Mucosa of descending colon (tissue), 3 donors: ENCODE results near the gene YTHDF1. TPM values are rescaled to one million over a fixed set of nuclear protein-coding genes. Genes with fewer than 3 reads are reported as not detected.

Experiments used
- ATAC-seq: fragments of 200-7000 bp; cut with Tn5 transposase; one replicate; pipeline ENCODE4 v1.9.1; 2020; ENCODE audit warnings: mild to moderate bottlenecking, moderate library complexity
- DNase-seq, 3 donors: peaks; one replicate each; pipeline ENCODE4 v3.0.0-alpha.2; 2020
- H3K36me3 ChIP-seq: fragments of 200-600 bp; one replicate; pipeline ENCODE4 v1.8.0; 2021; ENCODE audit warnings: low read depth, mild to moderate bottlenecking
- H3K4me1 ChIP-seq: fragments of 200-600 bp; one replicate; pipeline ENCODE4 v1.8.0; 2021; ENCODE audit warnings: low read depth, mild to moderate bottlenecking
- H3K4me3 ChIP-seq: fragments of 200-600 bp; one replicate; pipeline ENCODE4 v1.8.0; 2021; ENCODE audit warnings: mild to moderate bottlenecking
- H3K9me3 ChIP-seq: fragments of 200-600 bp; one replicate; pipeline ENCODE4 v1.8.0; 2021; ENCODE audit warnings: mild to moderate bottlenecking
- intact Hi-C, 2 donors: fragments of 100-400 bp; cut with DNase I in 1 of 2; cut with micrococcal nuclease in 1 of 2; formaldehyde crosslinking; loops; one replicate each; pipeline versions ENCODE4 v1.11.0 to v1.11.1; 2022; cut with DNase I, micrococcal nuclease
- total RNA-seq, 3 donors: library from RNA; stranded (reverse); fragmentation: NEBNext Ultra II Directional in 2 of 3; extraction: Animal tissue kit (Norgen Biotek cat#: 25700) in 2 of 3; gene quantifications; one replicate each; pipeline versions ENCODE4 v1.2.1 to v1.2.4, GENCODE V29; 2021 to 2023
- TF ChIP-seq, protein P1 (sequence below): fragments of 200-600 bp; IDR thresholded peaks from one replicate; pipeline ENCODE4 v1.8.0; 2022; ENCODE audit warnings: antibody characterized with exemption, mild to moderate bottlenecking
- donor health status: DM: no; HTN: no; CAD: no; lungs with moderate emphysema.
- donor health status: DM: no; HTN: no; CAD: no.
- donor health status: DM: no; HTN: yes; CAD: no.

The YTHDF1 gene
- total RNA-seq, 3 donors from 2014 or later: 32.0 to 37.2 (median 34.2) TPM

DNA sequence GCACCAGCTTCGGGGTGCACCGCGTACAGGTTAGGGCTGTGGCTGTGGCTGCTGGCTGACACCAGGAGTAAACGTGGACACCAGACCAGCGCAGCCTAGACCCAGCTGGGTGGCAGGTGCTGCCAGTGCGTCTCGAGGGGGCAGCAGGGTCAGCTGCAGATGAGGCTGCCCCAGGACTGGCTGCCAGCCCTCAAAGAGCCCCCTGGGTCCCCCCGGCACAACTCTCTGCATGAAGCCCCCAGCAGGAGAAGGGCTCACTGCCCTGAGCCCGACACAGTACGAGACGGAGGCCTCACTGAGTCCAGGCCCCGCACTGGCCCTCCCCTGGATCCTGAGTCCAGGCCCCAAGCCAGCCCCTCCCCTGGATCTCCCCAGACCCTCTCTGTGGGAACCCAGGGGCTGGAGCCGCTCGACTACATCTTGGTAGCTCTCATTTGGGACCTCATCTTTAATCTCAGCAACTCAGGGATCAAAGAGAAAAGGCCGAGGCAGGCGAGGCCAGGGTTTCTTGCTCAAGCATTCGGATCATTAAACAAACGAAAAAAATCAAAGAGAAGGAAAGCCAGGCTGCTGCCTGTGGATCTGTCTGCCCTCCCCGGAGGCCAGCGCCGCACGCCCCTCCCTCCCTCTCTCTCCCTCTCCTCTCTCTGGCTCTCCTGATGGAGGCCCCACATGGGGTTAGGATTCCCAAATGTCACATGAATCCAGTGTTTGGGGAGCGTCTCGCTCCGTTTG lies 45.3 kb upstream of the YTHDF1 start:
- TF ChIP-seq, protein P1, sequence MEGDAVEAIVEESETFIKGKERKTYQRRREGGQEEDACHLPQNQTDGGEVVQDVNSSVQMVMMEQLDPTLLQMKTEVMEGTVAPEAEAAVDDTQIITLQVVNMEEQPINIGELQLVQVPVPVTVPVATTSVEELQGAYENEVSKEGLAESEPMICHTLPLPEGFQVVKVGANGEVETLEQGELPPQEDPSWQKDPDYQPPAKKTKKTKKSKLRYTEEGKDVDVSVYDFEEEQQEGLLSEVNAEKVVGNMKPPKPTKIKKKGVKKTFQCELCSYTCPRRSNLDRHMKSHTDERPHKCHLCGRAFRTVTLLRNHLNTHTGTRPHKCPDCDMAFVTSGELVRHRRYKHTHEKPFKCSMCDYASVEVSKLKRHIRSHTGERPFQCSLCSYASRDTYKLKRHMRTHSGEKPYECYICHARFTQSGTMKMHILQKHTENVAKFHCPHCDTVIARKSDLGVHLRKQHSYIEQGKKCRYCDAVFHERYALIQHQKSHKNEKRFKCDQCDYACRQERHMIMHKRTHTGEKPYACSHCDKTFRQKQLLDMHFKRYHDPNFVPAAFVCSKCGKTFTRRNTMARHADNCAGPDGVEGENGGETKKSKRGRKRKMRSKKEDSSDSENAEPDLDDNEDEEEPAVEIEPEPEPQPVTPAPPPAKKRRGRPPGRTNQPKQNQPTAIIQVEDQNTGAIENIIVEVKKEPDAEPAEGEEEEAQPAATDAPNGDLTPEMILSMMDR: no peak
- Histone ChIP-seq H3K4me3 (no peak overlapping the region), H3K36me3 (no peaks in the 10 kb centered on the region), H3K9me3 (no peaks in the 10 kb centered on the region), H3K4me1 (no peaks in the 10 kb centered on the region)
- intact Hi-C loops: no loop called here
- DNase-seq (no peak), ATAC-seq (no peak)

DNA sequence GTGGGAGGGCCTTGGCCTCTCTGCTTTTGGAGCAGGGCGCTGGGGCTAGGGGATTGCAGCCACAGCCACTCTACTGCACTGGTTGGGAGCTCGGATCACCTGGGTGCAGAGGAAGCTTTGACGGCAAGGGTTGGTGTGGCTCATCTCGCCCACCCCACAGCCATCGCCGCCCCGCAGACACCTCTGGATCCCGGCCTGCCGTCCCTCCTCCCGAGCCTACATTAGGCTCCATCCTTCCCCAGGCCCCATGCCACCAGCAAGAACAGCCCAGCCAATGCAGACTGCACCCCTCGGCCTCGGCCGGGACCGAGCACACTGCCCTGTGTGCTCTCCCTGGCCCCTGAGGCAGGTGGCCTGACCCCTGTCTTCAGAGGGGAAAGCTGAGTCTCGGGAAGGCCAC lies 44.6 kb upstream of the YTHDF1 start:
- H3K4me3 ChIP-seq: no peak overlapping the region
- DNase-seq: no peak
- no peak for ATAC-seq
- TF ChIP-seq, protein P1: no peak
- H3K4me1 ChIP-seq: no peaks in the 10 kb centered on the region
- intact Hi-C loops: no loop called here
- no peaks in the 10 kb centered on the region for H3K9me3 ChIP-seq
- H3K36me3 ChIP-seq: no peaks in the 10 kb centered on the region

DNA sequence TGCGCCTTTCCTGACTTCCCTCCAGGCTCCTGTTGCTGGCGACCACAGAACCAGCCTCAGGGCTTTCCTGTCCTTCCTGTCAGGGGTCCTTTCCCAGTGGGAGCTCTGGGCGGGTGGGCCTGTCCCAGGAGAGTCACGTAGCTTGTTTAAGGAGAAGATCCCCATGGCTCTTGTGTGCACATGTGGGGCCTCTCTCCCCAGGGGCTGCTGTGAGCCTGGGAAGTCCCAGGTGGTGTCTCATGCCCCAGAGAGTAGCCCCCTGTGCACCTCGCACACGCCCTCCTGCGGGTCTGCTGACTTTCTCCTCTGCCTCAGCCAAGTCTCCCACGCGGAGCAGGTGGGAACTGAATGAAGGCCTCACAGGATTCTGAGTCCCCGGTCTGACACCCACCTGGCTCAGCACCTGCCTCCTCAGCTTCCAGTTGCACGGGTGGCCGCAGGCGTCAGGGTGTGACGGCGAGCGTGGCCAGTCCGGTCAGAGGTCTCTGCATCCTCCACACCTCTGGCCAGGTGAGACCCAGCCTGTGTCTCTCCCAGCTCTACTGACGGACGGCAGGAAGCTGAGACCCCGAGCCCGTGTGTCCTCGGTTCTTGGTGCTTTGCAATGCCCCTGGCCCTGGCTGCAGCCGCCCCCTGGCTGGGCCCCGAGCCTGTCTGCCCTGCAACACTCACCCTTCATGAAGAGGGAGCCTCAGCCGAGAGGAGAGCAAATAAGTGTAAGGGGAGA lies 44.0 kb upstream of the YTHDF1 start:
- no peaks in the 10 kb centered on the region for H3K36me3 ChIP-seq
- intact Hi-C loops: no loop called here
- TF ChIP-seq, protein P1: no peak
- ATAC-seq (no peak), DNase-seq (no peak)
- no peak overlapping the region for H3K4me3 ChIP-seq
- no peaks in the 10 kb centered on the region for H3K9me3 ChIP-seq
- H3K4me1 ChIP-seq: no peaks in the 10 kb centered on the region

DNA sequence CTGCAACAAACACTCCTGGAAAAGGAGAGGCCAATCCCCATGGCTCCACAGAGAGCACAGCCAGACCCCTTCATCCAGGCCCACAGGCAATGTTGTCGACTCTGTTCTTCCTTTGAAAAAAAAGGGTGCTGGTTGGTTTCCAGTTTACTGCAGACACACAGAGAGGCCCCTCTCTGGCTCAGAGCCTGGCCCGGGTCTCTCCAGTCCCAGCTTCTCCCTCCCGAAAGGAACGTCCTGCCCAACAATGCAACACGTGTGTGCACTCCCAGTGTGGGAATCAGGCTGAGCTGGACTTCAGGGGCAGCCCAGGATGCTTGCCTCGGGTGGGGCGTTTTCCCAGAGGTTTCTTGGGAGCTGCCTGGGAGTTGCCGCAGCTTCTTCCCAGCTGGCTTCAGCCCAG lies 42.9 kb upstream of the YTHDF1 start:
- intact Hi-C loops: no loop called here
- TF ChIP-seq, protein P1: no peak
- no peaks in the 10 kb centered on the region for H3K36me3 ChIP-seq
- ATAC-seq (no peak), DNase-seq (no peak)
- H3K4me3 ChIP-seq: no peak overlapping the region
- no peaks in the 10 kb centered on the region for H3K4me1 ChIP-seq
- no peaks in the 10 kb centered on the region for H3K9me3 ChIP-seq

DNA sequence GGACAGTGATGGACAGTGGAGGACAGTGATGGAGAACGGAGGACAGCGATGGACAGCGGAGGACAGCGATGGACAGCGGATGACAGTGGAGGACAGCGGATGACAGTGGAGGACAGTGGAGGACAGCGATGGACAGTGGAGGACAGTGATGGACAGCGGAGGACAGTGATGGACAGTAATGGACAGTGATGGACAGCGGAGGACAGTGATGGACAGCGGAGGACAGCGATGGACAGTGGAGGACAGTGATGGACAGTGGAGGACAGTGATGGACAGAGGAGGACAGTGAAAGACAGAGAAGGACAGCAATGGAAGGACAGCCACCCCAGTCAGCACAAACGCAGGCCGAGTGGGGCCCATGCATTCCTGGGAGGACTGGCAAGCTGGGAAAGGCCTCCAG lies 41.7 kb upstream of the YTHDF1 start:
- ATAC-seq (no peak), DNase-seq (no peak)
- H3K9me3 ChIP-seq: no peaks in the 10 kb centered on the region
- H3K4me1 ChIP-seq: peaks cover 3% of the 10 kb centered on the region
- TF ChIP-seq, protein P1: no peak
- intact Hi-C loops: no loop called here
- H3K4me3 ChIP-seq: no peak overlapping the region
- no peaks in the 10 kb centered on the region for H3K36me3 ChIP-seq
